ENCODE measurements around the gene SMG1.

- no peak for TF ChIP-seq CTCF (conservative IDR thresholded peaks at IDR 0.05 in 1 of 2, IDR thresholded peaks at IDR 0.05 in 1 of 2; ENCODE audit: low read depth in 1 of 2, low read length in 2 of 2)
- no peak for TF ChIP-seq EZH2 (IDR thresholded peaks at IDR 0.05; ENCODE audit: low read length, missing control alignments)
These were observed 142.5 kb downstream of the SMG1 start for GRCh38 chr16:18783430-18784341.
